Chondrocyte (in vitro differentiated cells): ENCODE results near the gene ZNG1F. TPM values are rescaled to one million over a fixed set of nuclear protein-coding genes. Genes with fewer than 3 reads are reported as not detected.
"Not testable (repeated sequence)": the region's sequence is repeated elsewhere in the genome, so short reads cannot be mapped to it uniquely, and the experiment has no call there.

Source experiments
- DNase-seq: peaks from one replicate; pipeline ENCODE4 v3.0.0; 2021; ENCODE audit warnings: mixed read lengths, low spot score
- H3K27ac Mint-ChIP-seq: one replicate; pipeline ENCODE4 v1.8.0; 2021; ENCODE audit warnings: mild to moderate bottlenecking, moderate library complexity, mixed read lengths; ENCODE audit not compliant: unreplicated experiment
- H3K27me3 Mint-ChIP-seq: 2 replicates; pipeline ENCODE4 v1.8.0; 2021; ENCODE audit warnings: low read depth, mixed read lengths
- H3K36me3 Mint-ChIP-seq: 2 replicates; pipeline ENCODE4 v1.8.0; 2021; ENCODE audit warnings: low read depth, mixed read lengths
- H3K4me1 Mint-ChIP-seq: 2 replicates; pipeline ENCODE4 v1.8.0; 2021; ENCODE audit warnings: low read depth, mild to moderate bottlenecking, mixed read lengths
- H3K4me3 Mint-ChIP-seq: one replicate; pipeline ENCODE4 v1.8.0; 2021; ENCODE audit warnings: mild to moderate bottlenecking, moderate library complexity, mixed read lengths; ENCODE audit not compliant: unreplicated experiment
- H3K9me3 Mint-ChIP-seq: 2 replicates; pipeline ENCODE4 v1.8.0; 2021; ENCODE audit warnings: low read depth, mixed read lengths
- total RNA-seq: library from RNA; stranded (reverse); gene quantifications from 3 replicates; pipeline ENCODE4 v1.2.1, GENCODE V29; 2021

Gene ZNG1F
- total RNA-seq, 1 donor from 2014 or later = 8.6 TPM

DNA sequence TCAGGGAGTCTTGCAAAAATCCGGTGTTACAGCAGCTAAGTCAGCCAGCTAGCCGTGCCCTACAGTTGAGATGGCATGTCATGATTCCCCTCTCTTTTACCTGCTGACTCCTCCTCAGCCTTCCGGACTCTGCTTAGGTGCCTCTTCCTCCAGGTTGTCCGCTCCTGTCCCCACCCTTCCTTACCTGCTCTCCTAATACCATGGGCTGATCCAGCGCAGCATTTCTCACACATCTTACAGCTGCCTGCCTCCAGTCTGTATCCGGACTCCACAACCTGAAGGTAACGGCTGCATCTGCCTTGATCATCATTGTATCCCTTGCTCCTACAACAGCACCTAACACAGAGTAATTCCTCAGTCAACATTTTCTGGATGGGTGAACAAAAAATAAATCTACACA, 69.8 kb downstream of the ZNG1F start:
- not testable (repeated sequence) for H3K36me3 Mint-ChIP-seq, H3K27ac Mint-ChIP-seq, H3K4me3 Mint-ChIP-seq, H3K9me3 Mint-ChIP-seq, H3K27me3 Mint-ChIP-seq, H3K4me1 Mint-ChIP-seq, DNase-seq

- H3K4me3 Mint-ChIP-seq, H3K27me3 Mint-ChIP-seq, H3K27ac Mint-ChIP-seq, H3K36me3 Mint-ChIP-seq, H3K9me3 Mint-ChIP-seq, H3K4me1 Mint-ChIP-seq, DNase-seq: not testable (repeated sequence)
These were observed 75.8 kb downstream of the ZNG1F start for GRCh38 chr9:41113348-41113747.

GRCh38 chr9:41111414-41111813, 77.7 kb downstream of the ZNG1F start:
- DNase-seq, H3K9me3 Mint-ChIP-seq, H3K27me3 Mint-ChIP-seq, H3K4me3 Mint-ChIP-seq, H3K4me1 Mint-ChIP-seq, H3K36me3 Mint-ChIP-seq, H3K27ac Mint-ChIP-seq: not testable (repeated sequence)

- not testable (repeated sequence) for H3K9me3 Mint-ChIP-seq, H3K27me3 Mint-ChIP-seq, H3K27ac Mint-ChIP-seq, H3K36me3 Mint-ChIP-seq, H3K4me1 Mint-ChIP-seq, H3K4me3 Mint-ChIP-seq
- DNase-seq = peak; percentile 61
These were observed 78.2 kb downstream of the ZNG1F start for GRCh38 chr9:41110913-41111312.

DNA sequence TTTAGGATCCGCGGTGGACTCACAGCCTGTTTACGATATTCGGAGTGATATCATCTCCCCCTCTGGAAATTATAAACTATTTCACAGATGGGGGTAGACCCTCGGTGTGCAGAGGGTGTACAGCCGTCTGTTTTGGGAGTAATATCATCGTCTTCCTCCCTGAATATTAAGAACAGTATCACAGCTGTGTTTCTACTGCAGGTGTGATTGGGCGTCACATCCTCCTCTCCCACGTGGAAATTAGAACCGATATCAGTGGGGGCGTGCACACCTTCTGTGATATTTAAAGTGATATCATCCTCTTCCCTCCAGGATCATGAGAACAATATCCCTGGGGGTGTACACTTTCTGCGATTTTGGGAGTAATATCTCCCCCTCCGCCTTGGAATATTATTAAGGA, 79.9 kb downstream of the ZNG1F start:
- not testable (repeated sequence) for DNase-seq, H3K36me3 Mint-ChIP-seq, H3K4me3 Mint-ChIP-seq, H3K4me1 Mint-ChIP-seq, H3K27me3 Mint-ChIP-seq, H3K9me3 Mint-ChIP-seq, H3K27ac Mint-ChIP-seq

DNA sequence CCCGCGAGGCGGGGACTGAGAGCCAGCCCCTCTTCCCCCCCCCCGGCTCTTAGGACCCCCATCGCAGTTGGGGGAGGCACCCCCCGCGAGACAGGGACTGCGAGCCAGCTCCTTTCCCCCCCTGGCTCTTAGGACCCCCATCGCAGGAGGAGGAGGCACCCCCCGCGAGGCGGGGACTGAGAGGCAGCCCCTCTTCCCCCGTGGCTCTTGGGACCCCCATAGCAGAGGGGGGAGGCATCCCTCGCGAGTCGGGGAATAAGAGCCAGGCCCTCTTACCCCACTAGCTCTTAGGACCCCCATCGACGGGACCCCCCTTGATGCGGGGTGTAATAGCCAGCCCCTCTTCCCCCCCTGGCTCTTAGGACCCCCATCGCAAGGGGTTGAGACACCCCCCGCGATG, 80.3 kb downstream of the ZNG1F start:
- not testable (repeated sequence) for H3K36me3 Mint-ChIP-seq, H3K4me3 Mint-ChIP-seq, H3K27ac Mint-ChIP-seq, H3K27me3 Mint-ChIP-seq, H3K4me1 Mint-ChIP-seq, H3K9me3 Mint-ChIP-seq
- peak; percentile 59 for DNase-seq

- not testable (repeated sequence) for H3K4me1 Mint-ChIP-seq, H3K27ac Mint-ChIP-seq, H3K4me3 Mint-ChIP-seq, H3K9me3 Mint-ChIP-seq, H3K27me3 Mint-ChIP-seq, DNase-seq, H3K36me3 Mint-ChIP-seq
These were observed 82.5 kb downstream of the ZNG1F start for GRCh38 chr9:41106472-41107116.

- not testable (repeated sequence) for H3K27ac Mint-ChIP-seq, DNase-seq, H3K9me3 Mint-ChIP-seq, H3K4me3 Mint-ChIP-seq, H3K4me1 Mint-ChIP-seq, H3K36me3 Mint-ChIP-seq, H3K27me3 Mint-ChIP-seq
These were observed 83.4 kb downstream of the ZNG1F start for GRCh38 chr9:41105557-41106253.

DNA sequence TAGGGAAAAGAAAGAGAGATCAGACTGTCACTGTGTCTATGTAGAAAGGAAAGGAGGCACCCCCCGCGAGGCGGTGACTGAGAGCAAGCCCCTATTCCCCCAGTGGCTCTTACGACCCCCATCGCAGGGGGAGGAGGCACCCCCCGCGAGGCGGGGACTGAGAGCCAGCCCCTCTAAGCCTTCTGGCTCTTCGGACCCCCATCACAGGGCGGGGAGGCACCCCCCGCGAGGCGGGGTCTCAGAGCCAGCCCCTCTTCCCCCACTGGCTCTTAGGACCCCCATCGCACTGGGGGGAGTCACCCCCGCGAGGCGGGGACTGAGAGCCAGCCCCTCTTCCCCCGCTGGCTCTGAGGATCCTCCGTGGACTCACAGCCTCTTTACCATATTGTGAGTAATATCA, 84.6 kb downstream of the ZNG1F start:
- not testable (repeated sequence) for H3K36me3 Mint-ChIP-seq, H3K9me3 Mint-ChIP-seq, H3K27me3 Mint-ChIP-seq, H3K4me1 Mint-ChIP-seq, H3K27ac Mint-ChIP-seq, H3K4me3 Mint-ChIP-seq, DNase-seq

GRCh38 chr9:41100508-41100907, 88.6 kb downstream of the ZNG1F start:
- not testable (repeated sequence) for H3K9me3 Mint-ChIP-seq, H3K4me1 Mint-ChIP-seq, H3K36me3 Mint-ChIP-seq, H3K4me3 Mint-ChIP-seq, H3K27ac Mint-ChIP-seq, H3K27me3 Mint-ChIP-seq
- peak; percentile 55 for DNase-seq

- not testable (repeated sequence) for H3K27me3 Mint-ChIP-seq, H3K4me3 Mint-ChIP-seq, H3K27ac Mint-ChIP-seq, H3K4me1 Mint-ChIP-seq, DNase-seq, H3K9me3 Mint-ChIP-seq, H3K36me3 Mint-ChIP-seq
These were observed 90.4 kb downstream of the ZNG1F start for GRCh38 chr9:41098759-41099158.

- H3K36me3 Mint-ChIP-seq, H3K27ac Mint-ChIP-seq, H3K4me1 Mint-ChIP-seq, H3K4me3 Mint-ChIP-seq, DNase-seq, H3K9me3 Mint-ChIP-seq, H3K27me3 Mint-ChIP-seq: not testable (repeated sequence)
These were observed 94.1 kb downstream of the ZNG1F start for GRCh38 chr9:41095060-41095459.

DNA sequence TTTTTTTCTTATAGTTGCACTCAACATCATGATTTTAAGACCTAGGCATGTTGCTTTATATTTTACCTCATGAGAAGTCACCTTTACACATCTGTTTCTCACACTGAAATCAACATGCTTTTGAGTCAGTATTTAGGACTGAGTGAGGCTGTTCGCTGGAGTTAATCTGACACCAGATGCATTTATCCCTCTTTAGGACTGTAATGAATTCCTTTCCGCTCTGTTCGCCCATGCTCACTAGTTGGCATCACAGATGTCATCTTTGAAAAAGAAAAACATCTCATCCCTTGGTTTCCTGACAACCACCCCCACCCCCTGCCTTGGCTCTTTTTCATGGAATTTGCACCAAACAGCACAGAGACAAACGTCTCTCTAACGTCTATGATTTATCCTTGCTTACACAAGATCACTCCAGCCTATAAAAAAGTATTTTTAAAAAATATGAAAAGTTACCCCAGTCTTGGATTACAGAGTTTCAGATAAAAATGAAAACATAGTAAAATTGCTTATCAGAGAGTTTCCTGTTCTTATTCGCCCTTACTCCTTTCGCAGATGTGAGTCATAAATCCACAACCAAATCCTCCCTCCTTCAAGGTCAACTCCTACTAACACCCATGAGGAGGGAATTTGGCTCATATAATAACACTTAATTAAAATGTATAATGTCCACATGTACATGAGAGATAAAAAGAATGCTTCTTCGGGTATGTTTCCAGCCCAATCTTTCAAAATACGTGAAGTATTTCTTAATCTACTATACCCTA, 94.9 kb downstream of the ZNG1F start:
- H3K27me3 Mint-ChIP-seq, H3K4me1 Mint-ChIP-seq, H3K4me3 Mint-ChIP-seq, DNase-seq, H3K27ac Mint-ChIP-seq, H3K36me3 Mint-ChIP-seq, H3K9me3 Mint-ChIP-seq: not testable (repeated sequence)
